Uterus (tissue), 2 donors: ENCODE measurements around the gene ELP2.

Source experiments
- CTCF ChIP-seq, 4 experiments: fragments of 200-600 bp in 2 of 4; fragments of 450-650 bp in 2 of 4; sonication (generic) in 2 of 4; IDR thresholded peaks; one replicate each; pipeline ENCODE4 v1.5.1; 2016 to 2019; ENCODE audit warnings: antibody characterized with exemption in 4 of 4, mild to moderate bottlenecking in 2 of 4, moderate library complexity in 1 of 4
- POLR2A ChIP-seq, 2 donors: fragments of 450-650 bp; IDR thresholded peaks; one replicate each; pipeline ENCODE4 v1.6.1; 2016; ENCODE audit warnings: antibody characterized with exemption in 2 of 2, mild to moderate bottlenecking in 1 of 2, moderate library complexity in 1 of 2

GRCh38 chr18:36157441-36157840 lies 27.7 kb downstream of the ELP2 start:
- TF ChIP-seq POLR2A (IDR thresholded peaks at IDR 0.05), result no peak
- no peak for TF ChIP-seq CTCF (IDR thresholded peaks at IDR 0.05)
